Nephron progenitor cell (in vitro differentiated cells): ENCODE measurements around the gene TEAD1.

Experiments
- DNase-seq: peaks from one replicate; pipeline ENCODE4 v3.0.0; 2021
- H3K27ac Mint-ChIP-seq: 2 replicates; pipeline ENCODE4 v1.8.0; 2021; ENCODE audit warnings: mild to moderate bottlenecking, moderate library complexity, mixed read lengths
- H3K27me3 Mint-ChIP-seq: 2 replicates; pipeline ENCODE4 v1.8.0; 2021; ENCODE audit warnings: mild to moderate bottlenecking, low read depth, mixed read lengths; ENCODE audit not compliant: poor library complexity
- H3K36me3 Mint-ChIP-seq: 2 replicates; pipeline ENCODE4 v1.8.0; 2021; ENCODE audit warnings: low read depth, mixed read lengths
- H3K4me1 Mint-ChIP-seq: 2 replicates; pipeline ENCODE4 v1.8.0; 2021; ENCODE audit warnings: mixed read lengths
- H3K4me3 Mint-ChIP-seq: 2 replicates; pipeline ENCODE4 v1.8.0; 2021; ENCODE audit warnings: mild to moderate bottlenecking, moderate library complexity, mixed read lengths
- H3K9me3 Mint-ChIP-seq: 2 replicates; pipeline ENCODE4 v1.8.0; 2021; ENCODE audit warnings: mild to moderate bottlenecking, moderate library complexity, mixed read lengths
- TF ChIP-seq, protein P1 (sequence below): fragments of 200-600 bp; sonication (generic); IDR thresholded peaks from 2 replicates; pipeline ENCODE4 v1.5.0; 2021; ENCODE audit warnings: antibody characterized with exemption

TEAD1 gene

DNA sequence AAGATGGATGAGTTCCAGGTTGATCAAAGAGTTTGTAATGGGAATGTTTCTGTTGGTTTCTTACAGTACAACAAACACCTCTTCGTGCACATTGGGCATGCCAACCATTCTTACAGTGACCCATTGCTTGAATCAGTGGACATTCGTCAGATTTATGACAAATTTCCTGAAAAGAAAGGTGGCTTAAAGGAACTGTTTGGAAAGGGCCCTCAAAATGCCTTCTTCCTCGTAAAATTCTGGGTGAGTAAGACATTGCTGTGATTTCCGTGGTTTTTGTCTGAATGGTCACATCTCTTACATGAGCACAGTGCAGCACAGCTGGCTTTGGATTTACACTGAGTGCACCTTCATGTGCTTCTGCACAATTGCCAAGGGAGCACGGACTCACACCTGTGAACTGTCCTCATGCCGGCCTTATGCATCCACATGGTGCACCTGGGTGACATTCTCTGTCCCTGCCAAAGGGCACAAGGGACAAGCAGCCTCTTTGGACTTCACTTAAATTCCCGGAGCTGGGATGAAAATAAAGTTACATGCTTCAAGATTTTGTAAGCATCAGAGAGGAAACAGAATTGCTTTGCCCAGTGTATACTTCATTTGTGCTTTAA is 227.8 kb downstream of the TEAD1 start:
- TF ChIP-seq, protein P1, sequence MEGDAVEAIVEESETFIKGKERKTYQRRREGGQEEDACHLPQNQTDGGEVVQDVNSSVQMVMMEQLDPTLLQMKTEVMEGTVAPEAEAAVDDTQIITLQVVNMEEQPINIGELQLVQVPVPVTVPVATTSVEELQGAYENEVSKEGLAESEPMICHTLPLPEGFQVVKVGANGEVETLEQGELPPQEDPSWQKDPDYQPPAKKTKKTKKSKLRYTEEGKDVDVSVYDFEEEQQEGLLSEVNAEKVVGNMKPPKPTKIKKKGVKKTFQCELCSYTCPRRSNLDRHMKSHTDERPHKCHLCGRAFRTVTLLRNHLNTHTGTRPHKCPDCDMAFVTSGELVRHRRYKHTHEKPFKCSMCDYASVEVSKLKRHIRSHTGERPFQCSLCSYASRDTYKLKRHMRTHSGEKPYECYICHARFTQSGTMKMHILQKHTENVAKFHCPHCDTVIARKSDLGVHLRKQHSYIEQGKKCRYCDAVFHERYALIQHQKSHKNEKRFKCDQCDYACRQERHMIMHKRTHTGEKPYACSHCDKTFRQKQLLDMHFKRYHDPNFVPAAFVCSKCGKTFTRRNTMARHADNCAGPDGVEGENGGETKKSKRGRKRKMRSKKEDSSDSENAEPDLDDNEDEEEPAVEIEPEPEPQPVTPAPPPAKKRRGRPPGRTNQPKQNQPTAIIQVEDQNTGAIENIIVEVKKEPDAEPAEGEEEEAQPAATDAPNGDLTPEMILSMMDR, result no peak
- H3K36me3 Mint-ChIP-seq, result peaks cover 67% of the 10 kb centered on the region
- no peak overlapping the region for H3K27ac Mint-ChIP-seq
- no peak for DNase-seq
- H3K27me3 Mint-ChIP-seq, result no peaks in the 10 kb centered on the region
- no peaks in the 10 kb centered on the region for H3K9me3 Mint-ChIP-seq
- H3K4me3 Mint-ChIP-seq, result no peak overlapping the region
- peaks cover 18% of the 10 kb centered on the region for H3K4me1 Mint-ChIP-seq

DNA sequence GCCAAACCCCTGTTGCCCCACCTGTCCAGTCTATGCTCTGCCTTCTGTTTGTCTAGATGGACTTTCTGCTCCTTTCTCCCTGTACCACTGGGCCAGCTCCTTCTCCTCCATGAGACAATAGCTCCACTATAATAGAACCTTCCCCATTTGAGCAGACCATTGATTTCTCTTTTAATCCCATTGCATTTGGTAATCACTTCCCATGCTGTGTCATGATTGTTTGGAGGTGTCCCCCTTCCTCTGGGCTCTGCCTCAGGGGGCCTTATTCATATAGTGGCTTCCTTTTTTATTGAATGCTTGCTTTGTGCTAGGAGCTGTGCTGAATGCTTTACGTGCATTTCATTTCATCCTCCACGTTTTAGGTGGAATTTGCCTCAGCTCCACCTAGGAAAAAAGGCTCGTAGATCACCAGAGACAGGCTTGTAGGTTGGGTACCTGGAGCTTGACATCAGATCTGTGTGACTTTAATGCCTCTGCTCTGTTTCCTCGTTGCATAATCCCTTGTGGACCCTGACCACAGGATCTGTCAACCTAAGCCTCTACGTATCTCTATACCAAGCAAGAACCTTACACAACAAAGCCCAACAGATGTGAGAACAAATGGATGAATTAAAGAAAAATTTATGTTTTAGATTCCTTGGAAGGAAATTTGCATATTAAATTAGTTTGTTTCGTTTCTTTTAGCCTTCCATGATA is 228.7 kb downstream of the TEAD1 start:
- DNase-seq, result no peak
- H3K36me3 Mint-ChIP-seq, result peaks cover 65% of the 10 kb centered on the region
- no peak overlapping the region for H3K4me3 Mint-ChIP-seq
- H3K27me3 Mint-ChIP-seq, result no peaks in the 10 kb centered on the region
- no peaks in the 10 kb centered on the region for H3K9me3 Mint-ChIP-seq
- H3K27ac Mint-ChIP-seq, result no peak overlapping the region
- H3K4me1 Mint-ChIP-seq, result peaks cover 13% of the 10 kb centered on the region
- TF ChIP-seq, protein P1, result no peak

DNA sequence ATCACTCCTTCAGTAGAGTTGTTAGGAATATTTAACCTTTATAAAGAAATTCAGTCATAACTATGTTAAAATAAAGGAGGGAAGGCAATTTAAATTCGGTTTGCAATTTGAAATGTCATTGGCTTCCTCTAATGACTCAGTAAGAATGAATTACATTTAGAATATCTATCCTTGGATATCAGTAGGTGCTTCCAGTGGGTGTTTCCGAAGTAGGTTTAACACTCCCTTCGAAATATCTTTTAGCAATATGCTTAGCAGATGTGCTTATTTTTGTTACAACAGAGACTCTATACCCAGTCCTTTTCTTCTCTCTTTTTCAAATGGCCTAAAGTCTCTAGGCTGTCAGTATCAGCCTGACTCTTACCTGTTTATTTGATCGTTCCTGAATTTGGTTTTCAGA is 231.2 kb downstream of the TEAD1 start:
- no peaks in the 10 kb centered on the region for H3K27me3 Mint-ChIP-seq
- DNase-seq, result no peak
- H3K4me3 Mint-ChIP-seq, result no peak overlapping the region
- H3K4me1 Mint-ChIP-seq, result no peaks in the 10 kb centered on the region
- TF ChIP-seq, protein P1, result no peak
- H3K9me3 Mint-ChIP-seq, result no peaks in the 10 kb centered on the region
- H3K27ac Mint-ChIP-seq, result no peak overlapping the region
- H3K36me3 Mint-ChIP-seq, result peaks cover 69% of the 10 kb centered on the region

- Mint-ChIP-seq H3K36me3 (peaks cover 68% of the 10 kb centered on the region), H3K27me3 (no peaks in the 10 kb centered on the region), H3K4me1 (no peaks in the 10 kb centered on the region), H3K27ac (peak overlapping the region; percentile 23), H3K9me3 (no peaks in the 10 kb centered on the region), H3K4me3 (no peak overlapping the region)
- DNase-seq, result no peak
- TF ChIP-seq, protein P1, result no peak
Measured at GRCh38 chr11:12906501-12906900, 232.3 kb downstream of the TEAD1 start.

- Mint-ChIP-seq H3K27ac (no peak overlapping the region), H3K9me3 (no peaks in the 10 kb centered on the region), H3K27me3 (no peaks in the 10 kb centered on the region), H3K4me1 (peaks cover 11% of the 10 kb centered on the region), H3K36me3 (peaks cover 45% of the 10 kb centered on the region), H3K4me3 (no peak overlapping the region)
- TF ChIP-seq, protein P1, result no peak
- no peak for DNase-seq
Measured at GRCh38 chr11:12909879-12910278, 235.7 kb downstream of the TEAD1 start.
